ENCODE data around the gene CDH22.

CDH22 gene

GRCh38 chr20:46128310-46129151, 179.8 kb downstream of the CDH22 start:
- H3K27me3 ChIP-seq (ENCODE audit: insufficient read depth, low read depth, severe bottlenecking), result no peaks in the 10 kb centered on the region
- TF ChIP-seq CTCF (IDR thresholded peaks at IDR 0.05; ENCODE audit: low read depth, low read length), result peak; percentile 84

GRCh38 chr20:46127396-46128010, 180.8 kb downstream of the CDH22 start:
- H3K27me3 ChIP-seq (ENCODE audit: insufficient read depth, low read depth, severe bottlenecking), result no peaks in the 10 kb centered on the region

More at GRCh38 chr20:46128310-46129151, 179.8 kb downstream of the CDH22 start:
- no peaks in the 10 kb centered on the region for H3K36me3 ChIP-seq
- DNase-seq, result peak; percentile 85
- H3K9me3 ChIP-seq (ENCODE audit: severe bottlenecking), result no peaks in the 10 kb centered on the region
- H3K4me3 ChIP-seq (ENCODE audit: low read depth, low read length), result no peak overlapping the region
- no peak overlapping the region for H3K27ac ChIP-seq

GRCh38 chr20:46126440-46127056, 181.8 kb downstream of the CDH22 start:
- H3K27me3 ChIP-seq (ENCODE audit: insufficient read depth, low read depth, severe bottlenecking), result no peaks in the 10 kb centered on the region
- no peaks in the 10 kb centered on the region for H3K36me3 ChIP-seq
- H3K4me3 ChIP-seq (ENCODE audit: low read depth, low read length), result no peak overlapping the region
- H3K9me3 ChIP-seq (ENCODE audit: severe bottlenecking), result no peaks in the 10 kb centered on the region
- no peak for TF ChIP-seq CTCF (IDR thresholded peaks at IDR 0.05; ENCODE audit: low read depth, low read length)
- no peak for DNase-seq
- no peak overlapping the region for H3K27ac ChIP-seq

More at GRCh38 chr20:46127396-46128010, 180.8 kb downstream of the CDH22 start:
- no peak for DNase-seq
- H3K9me3 ChIP-seq (ENCODE audit: severe bottlenecking), result no peaks in the 10 kb centered on the region
- no peak overlapping the region for H3K27ac ChIP-seq
- H3K4me3 ChIP-seq (ENCODE audit: low read depth, low read length), result no peak overlapping the region
- TF ChIP-seq CTCF (IDR thresholded peaks at IDR 0.05; ENCODE audit: low read depth, low read length), result no peak
- no peaks in the 10 kb centered on the region for H3K36me3 ChIP-seq

Data from WERI-Rb-1 (cell line).